ENCODE measurements around the gene SRSF4.

DNA sequence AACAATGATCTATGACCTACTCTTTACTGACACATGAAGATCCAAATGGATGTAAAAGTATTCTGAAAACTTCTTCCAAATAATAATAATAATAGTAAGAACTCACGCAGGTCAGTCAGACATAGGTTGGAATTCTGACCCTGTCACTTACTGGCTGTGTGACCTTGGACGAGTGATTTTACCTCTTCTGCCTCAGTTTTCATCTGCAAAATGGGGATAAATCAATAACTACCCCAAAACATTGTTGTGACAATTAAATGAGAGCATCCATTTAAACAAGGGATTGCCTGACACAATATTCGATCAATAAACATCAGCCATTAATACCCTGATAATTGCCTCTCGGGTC, 48.5 kb upstream of the SRSF4 start:
- no peak for TF ChIP-seq EZH2 (IDR thresholded peaks at IDR 0.05; ENCODE audit: borderline replicate concordance, low read length)
- TF ChIP-seq, protein P1, sequence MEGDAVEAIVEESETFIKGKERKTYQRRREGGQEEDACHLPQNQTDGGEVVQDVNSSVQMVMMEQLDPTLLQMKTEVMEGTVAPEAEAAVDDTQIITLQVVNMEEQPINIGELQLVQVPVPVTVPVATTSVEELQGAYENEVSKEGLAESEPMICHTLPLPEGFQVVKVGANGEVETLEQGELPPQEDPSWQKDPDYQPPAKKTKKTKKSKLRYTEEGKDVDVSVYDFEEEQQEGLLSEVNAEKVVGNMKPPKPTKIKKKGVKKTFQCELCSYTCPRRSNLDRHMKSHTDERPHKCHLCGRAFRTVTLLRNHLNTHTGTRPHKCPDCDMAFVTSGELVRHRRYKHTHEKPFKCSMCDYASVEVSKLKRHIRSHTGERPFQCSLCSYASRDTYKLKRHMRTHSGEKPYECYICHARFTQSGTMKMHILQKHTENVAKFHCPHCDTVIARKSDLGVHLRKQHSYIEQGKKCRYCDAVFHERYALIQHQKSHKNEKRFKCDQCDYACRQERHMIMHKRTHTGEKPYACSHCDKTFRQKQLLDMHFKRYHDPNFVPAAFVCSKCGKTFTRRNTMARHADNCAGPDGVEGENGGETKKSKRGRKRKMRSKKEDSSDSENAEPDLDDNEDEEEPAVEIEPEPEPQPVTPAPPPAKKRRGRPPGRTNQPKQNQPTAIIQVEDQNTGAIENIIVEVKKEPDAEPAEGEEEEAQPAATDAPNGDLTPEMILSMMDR (conservative IDR thresholded peaks at IDR 0.05 in 1 of 2, IDR thresholded peaks at IDR 0.05 in 1 of 2; ENCODE audit: extremely low read depth in 1 of 2, insufficient read depth in 1 of 2, low read depth in 1 of 2, low read length in 2 of 2) = no peak

Data from mammary epithelial cell (primary cell).